HEK293 (cell line): Measurements from ENCODE around the gene COL5A2.

ENCODE experiments used
- CTCF ChIA-PET: fragments of 350-600 bp; formaldehyde crosslinking; extraction: SDS; loops from one replicate; lab custom pipeline; 2021; ENCODE audit warnings: antibody characterized with exemption; lab: Yijun Ruan, JAX
- POLR2A ChIA-PET: fragments of 300-600 bp; formaldehyde crosslinking; extraction: SDS; loops from one replicate; lab custom pipeline; 2020; ENCODE audit warnings: antibody characterized with exemption, inconsistent platforms; lab: Yijun Ruan, JAX
- H3K27ac ChIP-seq: fragments of 200-500 bp; sonication (Bioruptor generic); 2 replicates; pipeline ENCODE4 v1.5.1; 2014; ENCODE audit warnings: low read depth, low read length, control low read depth, inconsistent platforms; ENCODE audit errors: extremely low read depth
- H3K36me3 ChIP-seq, 2 experiments: fragments of 200-500 bp in 1 of 2; sonication (Bioruptor generic) in 1 of 2; 1 replicate in 1 of 2; 2 replicates in 1 of 2; pipeline ENCODE4 v1.5.1; 2014 to 2017; ENCODE audit warnings: inconsistent platforms in 2 of 2, low read length in 2 of 2; ENCODE audit not compliant: control insufficient read depth in 2 of 2, insufficient read depth in 1 of 2
- H3K4me1 ChIP-seq: fragments of 200-500 bp; sonication (Bioruptor generic); 2 replicates; pipeline ENCODE4 v1.5.1; 2014; ENCODE audit warnings: mild to moderate bottlenecking, low read length, inconsistent platforms; ENCODE audit not compliant: control insufficient read depth, insufficient read depth
- H3K4me3 ChIP-seq: 2 replicates; pipeline ENCODE4 v1.5.1; 2011; ENCODE audit warnings: low read depth, mild to moderate bottlenecking, control low read depth, low read length, moderate library complexity
- H3K9me3 ChIP-seq: fragments of 200-500 bp; sonication (Bioruptor generic); 2 replicates; pipeline ENCODE4 v1.5.1; 2014; ENCODE audit warnings: low read depth, low read length, inconsistent platforms; ENCODE audit not compliant: control insufficient read depth, insufficient read depth
- GFI1B ChIP-seq: fragments of 450-650 bp; formaldehyde crosslinking; IDR thresholded peaks from 2 replicates; pipeline ENCODE4 v1.5.1; 2016; ENCODE audit warnings: missing biosample characterization, missing genetic modification characterization
- GLI2 ChIP-seq: fragments of 450-650 bp; formaldehyde crosslinking; IDR thresholded peaks from 2 replicates; pipeline ENCODE4; 2017; ENCODE audit warnings: missing biosample characterization, missing genetic modification characterization, low read depth, borderline replicate concordance
- KLF10 ChIP-seq: fragments of 450-650 bp; IDR thresholded peaks from 2 replicates; pipeline ENCODE4 v1.5.1; 2018; ENCODE audit warnings: missing biosample characterization, mild to moderate bottlenecking, missing genetic modification characterization
- OSR2 ChIP-seq: fragments of 450-650 bp; formaldehyde crosslinking; IDR thresholded peaks from 2 replicates; pipeline ENCODE4 v1.5.1; 2016; ENCODE audit warnings: missing biosample characterization, missing genetic modification characterization
- PRDM1 ChIP-seq: fragments of 450-650 bp; formaldehyde crosslinking; IDR thresholded peaks from 2 replicates; pipeline ENCODE4; 2016; ENCODE audit warnings: missing biosample characterization, missing genetic modification characterization
- SP7 ChIP-seq: fragments of 450-650 bp; formaldehyde crosslinking; IDR thresholded peaks from 2 replicates; pipeline ENCODE4 v1.5.1; 2016; ENCODE audit warnings: missing biosample characterization, missing genetic modification characterization
- ZBTB1 ChIP-seq: fragments of 450-650 bp; formaldehyde crosslinking; IDR thresholded peaks from 2 replicates; pipeline ENCODE4 v1.5.1; 2016; ENCODE audit warnings: missing biosample characterization, missing genetic modification characterization
- ZBTB17 ChIP-seq: fragments of 450-650 bp; formaldehyde crosslinking; IDR thresholded peaks from 2 replicates; pipeline ENCODE4 v1.5.1; 2016; ENCODE audit warnings: missing biosample characterization, missing genetic modification characterization
- ZBTB8A ChIP-seq: fragments of 450-650 bp; formaldehyde crosslinking; IDR thresholded peaks from 2 replicates; pipeline ENCODE4 v1.5.1; 2016; ENCODE audit warnings: missing biosample characterization, missing genetic modification characterization
- ZNF155 ChIP-seq: fragments of 450-650 bp; formaldehyde crosslinking; IDR thresholded peaks from 2 replicates; pipeline ENCODE4 v1.5.1; 2016; ENCODE audit warnings: missing biosample characterization, missing genetic modification characterization
- ZNF24 ChIP-seq: fragments of 450-650 bp; formaldehyde crosslinking; IDR thresholded peaks from 2 replicates; pipeline ENCODE4 v1.5.1; 2016; ENCODE audit warnings: missing biosample characterization, missing genetic modification characterization
- ZNF248 ChIP-seq: fragments of 450-650 bp; formaldehyde crosslinking; IDR thresholded peaks from 2 replicates; pipeline ENCODE4 v1.5.1; 2017; ENCODE audit warnings: missing biosample characterization, missing genetic modification characterization
- ZNF274 ChIP-seq, 2 experiments: fragments of 200-500 bp in 1 of 2; fragments of 450-650 bp in 1 of 2; sonication (Bioruptor generic) in 1 of 2; formaldehyde crosslinking in 1 of 2; IDR thresholded peaks; 2 replicates each; pipeline versions ENCODE4 v1.5.1 to v1.6.1; 2014 to 2016; ENCODE audit warnings: borderline replicate concordance in 1 of 2, inconsistent platforms in 1 of 2, low read length in 1 of 2, missing biosample characterization in 1 of 2, missing genetic modification characterization in 1 of 2
- ZNF311 ChIP-seq: fragments of 450-650 bp; formaldehyde crosslinking; IDR thresholded peaks from 2 replicates; pipeline ENCODE4 v1.5.1; 2017; ENCODE audit warnings: missing biosample characterization, missing genetic modification characterization, borderline replicate concordance
- ZNF37A ChIP-seq: fragments of 450-650 bp; IDR thresholded peaks from 2 replicates; pipeline ENCODE4 v1.5.1; 2018; ENCODE audit warnings: missing biosample characterization, missing genetic modification characterization
- ZNF560 ChIP-seq: fragments of 450-650 bp; formaldehyde crosslinking; IDR thresholded peaks from 2 replicates; pipeline ENCODE4 v1.5.1; 2017; ENCODE audit warnings: missing biosample characterization, missing genetic modification characterization, borderline replicate concordance
- ZNF626 ChIP-seq: fragments of 450-650 bp; sonication (Bioruptor Pico); formaldehyde crosslinking; IDR thresholded peaks from 2 replicates; pipeline ENCODE4 v1.5.1; 2018; ENCODE audit warnings: missing biosample characterization, missing genetic modification characterization, inconsistent platforms
- ZNF629 ChIP-seq: fragments of 450-650 bp; formaldehyde crosslinking; IDR thresholded peaks from 2 replicates; pipeline ENCODE4 v1.5.1; 2017; ENCODE audit warnings: missing biosample characterization, missing genetic modification characterization
- ZNF664 ChIP-seq: fragments of 450-650 bp; formaldehyde crosslinking; IDR thresholded peaks from 2 replicates; pipeline ENCODE4 v1.5.1; 2016; ENCODE audit warnings: missing biosample characterization, missing genetic modification characterization
- ZNF701 ChIP-seq: fragments of 450-650 bp; formaldehyde crosslinking; IDR thresholded peaks from 2 replicates; pipeline ENCODE4 v1.5.1; 2016; ENCODE audit warnings: missing biosample characterization, missing genetic modification characterization
- ZNF707 ChIP-seq: fragments of 450-650 bp; formaldehyde crosslinking; IDR thresholded peaks from 2 replicates; pipeline ENCODE4 v1.5.1; 2016; ENCODE audit warnings: missing biosample characterization, missing genetic modification characterization
- ZNF785 ChIP-seq: fragments of 450-650 bp; formaldehyde crosslinking; IDR thresholded peaks from 2 replicates; pipeline ENCODE4 v1.5.1; 2016; ENCODE audit warnings: missing biosample characterization, missing genetic modification characterization
- ZXDB ChIP-seq: fragments of 450-650 bp; formaldehyde crosslinking; IDR thresholded peaks from 2 replicates; pipeline ENCODE4 v1.5.1; 2016; ENCODE audit warnings: missing biosample characterization, missing genetic modification characterization
- TF ChIP-seq, protein P1 (sequence below): fragments of 450-650 bp; formaldehyde crosslinking; IDR thresholded peaks from 2 replicates; pipeline ENCODE4 v1.5.0; 2017; ENCODE audit warnings: missing biosample characterization, missing genetic modification characterization, borderline replicate concordance
- TF ChIP-seq, protein P2 (sequence below): fragments of 450-650 bp; formaldehyde crosslinking; IDR thresholded peaks from 2 replicates; pipeline ENCODE4 v1.5.1; 2017; ENCODE audit warnings: missing biosample characterization, missing genetic modification characterization
- TF ChIP-seq, protein P3 (sequence below): fragments of 450-650 bp; formaldehyde crosslinking; IDR thresholded peaks from 2 replicates; pipeline ENCODE4 v1.5.1; 2016; ENCODE audit warnings: missing biosample characterization, missing genetic modification characterization

COL5A2 gene

DNA sequence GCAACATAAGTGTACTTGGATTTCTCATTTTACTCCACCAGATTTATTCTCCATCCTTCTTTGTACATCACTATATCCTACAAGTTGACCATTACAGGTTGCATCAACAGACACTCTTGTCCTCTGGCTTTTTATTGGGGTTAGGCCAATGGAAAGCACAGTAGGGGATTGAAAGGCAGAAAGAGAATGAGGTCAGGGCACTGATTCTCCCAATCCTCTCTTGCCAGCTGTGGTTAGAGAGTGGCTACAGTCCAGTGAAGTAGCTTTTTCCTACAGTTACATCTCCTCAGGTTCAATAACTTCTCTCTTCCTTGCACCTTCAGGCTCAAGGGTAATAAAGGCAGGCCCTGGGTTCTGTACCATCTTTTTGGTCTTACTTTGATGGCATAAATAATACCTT lies 20.2 kb upstream of the COL5A2 start:
- no peaks in the 10 kb centered on the region for H3K36me3 ChIP-seq
- ChIA-PET CTCF (interaction anchor here (0.5 to 0.8 kb wide), 2 partner anchors 26 to 217 kb away, joined by 3 read pairs; no protein-coding TSS in a partner anchor), POLR2A (no interaction called here)
- H3K9me3 ChIP-seq: no peaks in the 10 kb centered on the region
- no peak for TF ChIP-seq ZNF785
- no peak for TF ChIP-seq OSR2
- TF ChIP-seq ZXDB (tag by site-specific recombination): no peak
- TF ChIP-seq ZNF274 (IDR thresholded peaks at IDR 0.05; ENCODE audit: low read length): no peak
- TF ChIP-seq ZNF274 (tag by site-specific recombination; IDR thresholded peaks at IDR 0.05; ENCODE audit: borderline replicate concordance): no peak
- no peak for TF ChIP-seq PRDM1
- no peak overlapping the region for H3K27ac ChIP-seq
- no peaks in the 10 kb centered on the region; the same call in 1 of the 2 replicates for H3K4me1 ChIP-seq
- H3K4me3 ChIP-seq: no peak overlapping the region

DNA sequence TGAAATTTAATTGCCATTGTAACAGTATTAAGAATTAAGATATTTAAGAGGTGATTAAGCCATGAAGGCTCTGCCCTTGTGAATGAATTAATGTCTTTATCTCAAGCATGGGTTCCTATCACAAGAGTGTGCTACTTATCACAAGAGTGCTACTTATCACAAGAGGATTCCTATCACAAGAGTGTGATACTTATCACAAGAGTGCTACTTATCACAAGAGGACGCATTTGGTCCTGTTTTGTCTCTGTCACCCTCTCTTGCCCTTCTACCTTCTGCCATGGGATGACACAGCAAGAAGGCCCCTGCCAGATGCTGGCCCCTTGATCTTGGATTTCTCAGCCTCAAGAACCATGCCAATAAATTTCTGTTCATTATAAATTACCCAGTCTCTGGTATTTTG lies 13.2 kb upstream of the COL5A2 start:
- Histone ChIP-seq H3K27ac (no peak overlapping the region), H3K4me3 (no peak overlapping the region)
- TF ChIP-seq, protein P1, sequence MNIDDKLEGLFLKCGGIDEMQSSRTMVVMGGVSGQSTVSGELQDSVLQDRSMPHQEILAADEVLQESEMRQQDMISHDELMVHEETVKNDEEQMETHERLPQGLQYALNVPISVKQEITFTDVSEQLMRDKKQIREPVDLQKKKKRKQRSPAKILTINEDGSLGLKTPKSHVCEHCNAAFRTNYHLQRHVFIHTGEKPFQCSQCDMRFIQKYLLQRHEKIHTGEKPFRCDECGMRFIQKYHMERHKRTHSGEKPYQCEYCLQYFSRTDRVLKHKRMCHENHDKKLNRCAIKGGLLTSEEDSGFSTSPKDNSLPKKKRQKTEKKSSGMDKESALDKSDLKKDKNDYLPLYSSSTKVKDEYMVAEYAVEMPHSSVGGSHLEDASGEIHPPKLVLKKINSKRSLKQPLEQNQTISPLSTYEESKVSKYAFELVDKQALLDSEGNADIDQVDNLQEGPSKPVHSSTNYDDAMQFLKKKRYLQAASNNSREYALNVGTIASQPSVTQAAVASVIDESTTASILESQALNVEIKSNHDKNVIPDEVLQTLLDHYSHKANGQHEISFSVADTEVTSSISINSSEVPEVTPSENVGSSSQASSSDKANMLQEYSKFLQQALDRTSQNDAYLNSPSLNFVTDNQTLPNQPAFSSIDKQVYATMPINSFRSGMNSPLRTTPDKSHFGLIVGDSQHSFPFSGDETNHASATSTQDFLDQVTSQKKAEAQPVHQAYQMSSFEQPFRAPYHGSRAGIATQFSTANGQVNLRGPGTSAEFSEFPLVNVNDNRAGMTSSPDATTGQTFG (tag by site-specific recombination): no peak
- TF ChIP-seq ZNF664 (tag by site-specific recombination): no peak
- TF ChIP-seq GLI2 (tag by site-specific recombination): no peak
- no peak for TF ChIP-seq KLF10 (tag by site-specific recombination)
- TF ChIP-seq ZNF707: no peak
- TF ChIP-seq, all 188 proteins: peak for 0
- Histone ChIP-seq H3K9me3 (no peaks in the 10 kb centered on the region), H3K4me1 (no peaks in the 10 kb centered on the region), H3K36me3 (no peaks in the 10 kb centered on the region)
- ChIA-PET POLR2A (no interaction called here), CTCF (no interaction called here)

DNA sequence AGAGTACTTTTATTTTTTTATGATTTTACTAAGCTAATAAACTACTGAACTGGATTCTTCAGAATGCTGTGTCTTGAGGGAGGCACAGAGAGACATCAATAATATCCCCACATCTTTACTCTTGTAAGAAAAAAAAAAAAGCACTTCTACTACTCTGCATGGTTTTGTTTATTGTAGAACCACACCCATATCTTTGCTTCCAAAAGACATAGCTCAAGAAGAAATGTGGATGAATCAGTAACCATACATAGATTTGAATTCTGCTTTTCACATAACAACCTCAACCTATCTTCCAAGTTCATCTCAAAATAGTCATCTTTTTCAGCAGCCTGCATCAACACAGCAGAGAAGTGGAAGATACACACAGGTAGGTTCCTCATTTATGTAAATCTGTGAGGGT lies 12.2 kb upstream of the COL5A2 start:
- no peak for TF ChIP-seq ZNF626 (tag by site-specific recombination)
- no peak for TF ChIP-seq ZNF155
- TF ChIP-seq ZBTB17 (tag by site-specific recombination): no peak
- no peak for TF ChIP-seq ZNF701 (tag by site-specific recombination)
- TF ChIP-seq, protein P2, sequence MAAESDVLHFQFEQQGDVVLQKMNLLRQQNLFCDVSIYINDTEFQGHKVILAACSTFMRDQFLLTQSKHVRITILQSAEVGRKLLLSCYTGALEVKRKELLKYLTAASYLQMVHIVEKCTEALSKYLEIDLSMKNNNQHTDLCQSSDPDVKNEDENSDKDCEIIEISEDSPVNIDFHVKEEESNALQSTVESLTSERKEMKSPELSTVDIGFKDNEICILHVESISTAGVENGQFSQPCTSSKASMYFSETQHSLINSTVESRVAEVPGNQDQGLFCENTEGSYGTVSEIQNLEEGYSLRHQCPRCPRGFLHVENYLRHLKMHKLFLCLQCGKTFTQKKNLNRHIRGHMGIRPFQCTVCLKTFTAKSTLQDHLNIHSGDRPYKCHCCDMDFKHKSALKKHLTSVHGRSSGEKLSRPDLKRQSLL (tag by site-specific recombination): no peak
- no peak for TF ChIP-seq ZBTB8A
- no peak for TF ChIP-seq ZNF629 (tag by site-specific recombination)
- CTCF ChIA-PET: interaction anchor here (0.6 kb wide), 1 partner anchor 988 kb away, joined by 4 read pairs; no protein-coding TSS in a partner anchor
- no peaks in the 10 kb centered on the region for H3K9me3 ChIP-seq
- POLR2A ChIA-PET: no interaction called here
- H3K27ac ChIP-seq: no peak overlapping the region
- H3K4me1 ChIP-seq: no peaks in the 10 kb centered on the region
- no peak overlapping the region for H3K4me3 ChIP-seq
- no peaks in the 10 kb centered on the region for H3K36me3 ChIP-seq

DNA sequence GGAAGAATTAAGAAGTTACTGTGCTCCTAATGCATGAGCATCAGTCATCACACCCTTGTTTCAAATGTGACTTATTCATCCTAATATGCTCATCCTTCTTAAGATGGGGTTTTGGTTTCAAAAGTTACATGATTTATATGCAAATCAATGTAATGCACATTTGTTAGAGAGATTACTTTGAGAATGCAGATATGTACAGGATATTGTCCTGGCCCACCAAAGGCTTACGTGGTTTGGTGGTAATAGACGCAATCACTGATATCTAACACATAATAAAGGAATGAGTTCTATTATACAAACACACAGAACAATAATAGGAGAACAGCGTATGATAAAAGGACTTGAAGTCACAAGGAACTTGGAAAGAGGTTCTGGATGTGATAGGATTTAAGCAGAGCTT lies 11.1 kb upstream of the COL5A2 start:
- Histone ChIP-seq H3K27ac (no peak overlapping the region), H3K4me1 (no peaks in the 10 kb centered on the region), H3K4me3 (no peak overlapping the region), H3K36me3 (no peaks in the 10 kb centered on the region), H3K9me3 (no peaks in the 10 kb centered on the region)
- ChIA-PET CTCF (no interaction called here), POLR2A (no interaction called here)
- TF ChIP-seq ZNF37A (tag by site-specific recombination): no peak
- TF ChIP-seq ZNF24 (tag by site-specific recombination): no peak
- no peak for TF ChIP-seq SP7 (tag by site-specific recombination)
- no peak for TF ChIP-seq ZBTB1 (tag by site-specific recombination)
- TF ChIP-seq, protein P3, sequence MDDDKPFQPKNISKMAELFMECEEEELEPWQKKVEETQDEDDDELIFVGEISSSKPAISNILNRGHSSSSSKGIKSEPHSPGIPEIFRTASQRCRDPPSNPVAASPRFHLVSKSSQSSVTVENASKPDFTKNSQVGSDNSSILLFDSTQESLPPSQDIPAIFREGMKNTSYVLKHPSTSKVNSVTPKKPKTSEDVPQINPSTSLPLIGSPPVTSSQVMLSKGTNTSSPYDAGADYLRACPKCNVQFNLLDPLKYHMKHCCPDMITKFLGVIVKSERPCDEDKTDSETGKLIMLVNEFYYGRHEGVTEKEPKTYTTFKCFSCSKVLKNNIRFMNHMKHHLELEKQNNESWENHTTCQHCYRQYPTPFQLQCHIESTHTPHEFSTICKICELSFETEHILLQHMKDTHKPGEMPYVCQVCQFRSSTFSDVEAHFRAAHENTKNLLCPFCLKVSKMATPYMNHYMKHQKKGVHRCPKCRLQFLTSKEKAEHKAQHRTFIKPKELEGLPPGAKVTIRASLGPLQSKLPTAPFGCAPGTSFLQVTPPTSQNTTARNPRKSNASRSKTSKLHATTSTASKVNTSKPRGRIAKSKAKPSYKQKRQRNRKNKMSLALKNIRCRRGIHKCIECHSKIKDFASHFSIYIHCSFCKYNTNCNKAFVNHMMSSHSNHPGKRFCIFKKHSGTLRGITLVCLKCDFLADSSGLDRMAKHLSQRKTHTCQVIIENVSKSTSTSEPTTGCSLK: no peak
- no peak for TF ChIP-seq GFI1B (tag by site-specific recombination)
- TF ChIP-seq ZNF248 (tag by site-specific recombination): no peak
- TF ChIP-seq ZNF311 (tag by site-specific recombination): no peak
- no peak for TF ChIP-seq ZNF560
